CD14-positive monocyte (primary cell): ENCODE results near the gene CALD1. TPM values are rescaled to one million over a fixed set of nuclear protein-coding genes. Genes with fewer than 3 reads are reported as not detected.

Experiments
- DNase-seq, 3 donors: peaks; one replicate each; pipeline ENCODE4 v3.0.0-alpha.2; 2011 to 2022
- H2AFZ ChIP-seq: 2 replicates; pipeline ENCODE4 v1.6.0; 2012; ENCODE audit warnings: mild to moderate bottlenecking, low read depth, low read length, inconsistent platforms; ENCODE audit not compliant: insufficient read depth, poor library complexity, severe bottlenecking
- H3K27ac ChIP-seq, 2 donors: 1 replicate in 1 of 2; 2 replicates in 1 of 2; pipeline ENCODE4 v1.5.1; 2012 to 2013; ENCODE audit warnings: low read length in 2 of 2, control low read depth in 1 of 2, inconsistent platforms in 1 of 2, low read depth in 1 of 2, mild to moderate bottlenecking in 1 of 2
- H3K27me3 ChIP-seq, 2 donors: one replicate each; pipeline versions ENCODE4 v1.6.0 to v1.6.1; 2011 to 2013; ENCODE audit warnings: low read length in 2 of 2; ENCODE audit not compliant: control insufficient read depth in 2 of 2, insufficient read depth in 2 of 2
- H3K36me3 ChIP-seq, 2 donors: replicated peaks in 1 of 2; 1 replicate in 1 of 2; 2 replicates in 1 of 2; pipeline versions ENCODE4 v1.5.1 to v1.6.1; 2012 to 2013; ENCODE audit warnings: low read length in 2 of 2, control low read depth in 1 of 2, inconsistent platforms in 1 of 2, mild to moderate bottlenecking in 1 of 2; ENCODE audit not compliant: insufficient read depth in 2 of 2, control insufficient read depth in 1 of 2
- H3K4me1 ChIP-seq, 2 donors: 1 replicate in 1 of 2; 2 replicates in 1 of 2; pipeline versions ENCODE4 v1.5.1 to v1.6.1; 2012 to 2013; ENCODE audit warnings: low read length in 2 of 2, control low read depth in 1 of 2, inconsistent platforms in 1 of 2, mild to moderate bottlenecking in 1 of 2, moderate library complexity in 1 of 2; ENCODE audit not compliant: insufficient read depth in 2 of 2, control insufficient read depth in 1 of 2
- H3K4me2 ChIP-seq: replicated peaks from 2 replicates; pipeline ENCODE3; 2012; ENCODE audit warnings: low read length, moderate library complexity, mild to moderate bottlenecking; ENCODE audit not compliant: poor library complexity, severe bottlenecking; ENCODE audit errors: extremely low read depth
- H3K4me3 ChIP-seq, 3 experiments: fragments of 200-600 bp in 1 of 3; sonication (generic) in 1 of 3; replicated peaks in 1 of 3; 1 replicate in 2 of 3; 2 replicates in 1 of 3; pipeline ENCODE4 v1.5.1; 2011 to 2013; ENCODE audit warnings: low read length in 3 of 3, mild to moderate bottlenecking in 3 of 3, control low read depth in 2 of 3, low read depth in 2 of 3, inconsistent platforms in 1 of 3, moderate library complexity in 1 of 3
- H3K79me2 ChIP-seq: 2 replicates; pipeline ENCODE4 v1.6.0; 2012; ENCODE audit warnings: mild to moderate bottlenecking, control low read depth, inconsistent platforms, low read length, moderate library complexity; ENCODE audit not compliant: insufficient read depth
- H3K9ac ChIP-seq: 2 replicates; pipeline ENCODE4 v1.6.0; 2017; ENCODE audit warnings: low read length, mild to moderate bottlenecking; ENCODE audit not compliant: insufficient read depth, poor library complexity, severe bottlenecking
- H3K9me3 ChIP-seq, 2 donors: replicated peaks in 1 of 2; 1 replicate in 1 of 2; 2 replicates in 1 of 2; pipeline versions ENCODE4 v1.5.1 to v1.6.1; 2012 to 2013; ENCODE audit warnings: low read length in 2 of 2, control low read depth in 1 of 2; ENCODE audit not compliant: control insufficient read depth in 1 of 2, insufficient read depth in 1 of 2
- H4K20me1 ChIP-seq: 2 replicates; pipeline ENCODE4 v1.6.0; 2012; ENCODE audit warnings: mild to moderate bottlenecking, low read length, control low read depth, moderate library complexity; ENCODE audit not compliant: insufficient read depth
- H3K27ac Mint-ChIP-seq, 7 donors: one replicate each; pipeline ENCODE4 v1.8.0; 2020; ENCODE audit warnings: mild to moderate bottlenecking in 7 of 7, mixed read lengths in 7 of 7, moderate library complexity in 6 of 7, inconsistent platforms in 2 of 7
- H3K27me3 Mint-ChIP-seq, 3 donors: one replicate each; pipeline ENCODE4 v1.8.0; 2021 to 2022; ENCODE audit warnings: low read depth in 3 of 3, mild to moderate bottlenecking in 3 of 3, mixed read lengths in 3 of 3, moderate library complexity in 3 of 3, inconsistent platforms in 1 of 3
- H3K36me3 Mint-ChIP-seq, 2 donors: one replicate each; pipeline ENCODE4 v1.8.0; 2020; ENCODE audit warnings: mixed read lengths in 2 of 2, inconsistent platforms in 1 of 2, mild to moderate bottlenecking in 1 of 2
- H3K4me1 Mint-ChIP-seq: one replicate; pipeline ENCODE4 v1.8.0; 2020; ENCODE audit warnings: mild to moderate bottlenecking, mixed read lengths
- H3K4me3 Mint-ChIP-seq, 2 donors: one replicate each; pipeline ENCODE4 v1.8.0; 2020; ENCODE audit warnings: mild to moderate bottlenecking in 2 of 2, mixed read lengths in 2 of 2, moderate library complexity in 1 of 2
- H3K9me3 Mint-ChIP-seq, 7 donors: one replicate each; pipeline ENCODE4 v1.8.0; 2020 to 2022; ENCODE audit warnings: mixed read lengths in 7 of 7, mild to moderate bottlenecking in 6 of 7, moderate library complexity in 6 of 7, inconsistent platforms in 2 of 7
- WGBS: methylation state at CpG from one replicate; pipeline ENCODE4 v1.1.5; 2013; ENCODE audit warnings: missing lambda C conversion rate; ENCODE audit not compliant: insufficient coverage; 5-methylcytosine and 5-hydroxymethylcytosine counted together
- intact Hi-C, 2 donors: fragments of 100-400 bp; cut with micrococcal nuclease; formaldehyde crosslinking; loops; one replicate each; pipeline versions ENCODE4 v1.15.0 to v1.15.1; 2023
- polyA plus RNA-seq, 3 donors: library from polyadenylated mRNA; depleted of rRNA in 1 of 3; unstranded in 2 of 3; stranded (reverse) in 1 of 3; fragments of 300-500 nt in 2 of 3; fragments of >200 nt in 1 of 3; fragmentation: Illumina TruSeq in 2 of 3; gene quantifications; 1 replicate in 2 of 3; 2 replicates in 1 of 3; pipeline ENCODE4 v1.2.3, GENCODE V29; 2012 to 2021
- TF ChIP-seq, protein P1 (sequence below): fragments of 200-600 bp; IDR thresholded peaks from one replicate; pipeline ENCODE4 v1.8.0; 2022; ENCODE audit warnings: antibody characterized with exemption, mild to moderate bottlenecking

Gene CALD1
- polyA plus RNA-seq, 3 donors, result 0.18 TPM; not detected in 2

DNA sequence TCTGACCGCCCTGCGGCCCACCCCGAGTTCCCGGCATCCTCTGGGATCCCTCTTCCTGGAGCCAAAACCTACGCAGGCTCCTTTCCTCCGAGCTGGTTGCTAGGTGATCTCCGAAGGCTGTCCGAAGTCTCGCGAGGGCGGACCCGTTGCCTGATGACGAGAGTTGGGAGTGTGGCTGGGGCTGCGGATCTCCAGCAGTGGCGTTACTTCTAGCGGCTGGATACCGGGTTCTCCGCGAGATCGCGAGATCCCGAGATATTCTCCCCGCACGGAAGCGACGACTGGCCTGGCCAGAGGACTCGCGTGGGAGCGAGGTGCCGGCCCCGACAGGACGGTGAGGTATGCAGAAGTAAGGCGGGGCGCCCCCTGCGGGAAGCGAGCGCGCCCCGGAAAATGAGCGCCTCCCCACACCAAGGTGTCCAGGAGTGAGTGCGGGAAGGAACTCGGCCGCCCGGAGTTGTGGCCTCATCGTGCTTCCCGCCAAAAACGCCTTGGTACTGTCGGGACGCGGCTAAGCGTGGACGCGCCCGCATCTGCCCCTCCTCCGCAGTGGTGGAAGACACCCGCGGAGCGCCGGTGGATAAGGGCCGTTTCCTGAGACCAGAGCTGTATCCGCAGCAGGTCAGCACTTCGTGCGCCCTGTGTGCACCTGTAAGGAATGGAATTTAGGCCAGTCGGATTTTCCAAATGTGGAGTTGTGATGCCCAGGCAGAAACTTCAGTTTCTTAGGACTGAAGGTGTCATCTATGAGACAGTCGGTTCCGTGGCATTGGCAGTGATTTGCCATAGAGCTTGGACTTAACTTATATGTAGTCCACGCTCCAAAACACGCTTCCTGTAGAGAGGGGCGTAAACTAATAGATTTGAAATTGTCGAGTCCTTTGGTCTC is 207.2 kb downstream of the CALD1 start, which contains the start of gene AGBL3:
TSS of gene AGBL3 (plus strand) at position 146 of the 889 bp plus-strand sequence. CDS start 1,426 bp downstream, outside the sequence.
- Mint-ChIP-seq H3K36me3 (peaks cover 0 to 10% of the 10 kb centered on the region in 2 donors), H3K4me1 (peaks cover 15% of the 10 kb centered on the region), H3K4me3 (peak within 1 kb of the TSS; percentile 97 to 98), H3K27ac (peak within 1 kb of the TSS; percentile 64 to 94 (median 89)), H3K9me3 (peaks cover 0 to 3% (median 0%) of the 10 kb centered on the region in 7 donors), H3K27me3 (peaks cover 0 to 2% (median 0%) of the 10 kb centered on the region in 3 donors)
- Histone ChIP-seq H3K9ac (peak within 1 kb of the TSS; percentile 72), H3K79me2 (peaks cover 7% of the 10 kb centered on the region), H3K27me3 (no peaks in the 10 kb centered on the region), H3K36me3 (no peaks in the 10 kb centered on the region), H3K4me1 (peaks cover 9 to 14% of the 10 kb centered on the region in 2 donors), H4K20me1 (no peaks in the 10 kb centered on the region), H3K27ac (peak within 1 kb of the TSS; percentile 49 to 61), H3K4me3 (peak within 1 kb of the TSS; percentile 55 to 87 (median 82)), H3K4me2 (peak within 1 kb of the TSS; percentile 90), H2AFZ (peak within 1 kb of the TSS; percentile 89), H3K9me3 (no peaks in the 10 kb centered on the region)
- intact Hi-C loops, result loop anchor here (5.0 kb wide), 2 partner anchors 181 to 186 kb away; partner anchors contain the start of gene CYREN (in 1 of the 2)
- under 1% methylated on average over 62 of the region's 70 CpGs for WGBS
- TF ChIP-seq, protein P1, sequence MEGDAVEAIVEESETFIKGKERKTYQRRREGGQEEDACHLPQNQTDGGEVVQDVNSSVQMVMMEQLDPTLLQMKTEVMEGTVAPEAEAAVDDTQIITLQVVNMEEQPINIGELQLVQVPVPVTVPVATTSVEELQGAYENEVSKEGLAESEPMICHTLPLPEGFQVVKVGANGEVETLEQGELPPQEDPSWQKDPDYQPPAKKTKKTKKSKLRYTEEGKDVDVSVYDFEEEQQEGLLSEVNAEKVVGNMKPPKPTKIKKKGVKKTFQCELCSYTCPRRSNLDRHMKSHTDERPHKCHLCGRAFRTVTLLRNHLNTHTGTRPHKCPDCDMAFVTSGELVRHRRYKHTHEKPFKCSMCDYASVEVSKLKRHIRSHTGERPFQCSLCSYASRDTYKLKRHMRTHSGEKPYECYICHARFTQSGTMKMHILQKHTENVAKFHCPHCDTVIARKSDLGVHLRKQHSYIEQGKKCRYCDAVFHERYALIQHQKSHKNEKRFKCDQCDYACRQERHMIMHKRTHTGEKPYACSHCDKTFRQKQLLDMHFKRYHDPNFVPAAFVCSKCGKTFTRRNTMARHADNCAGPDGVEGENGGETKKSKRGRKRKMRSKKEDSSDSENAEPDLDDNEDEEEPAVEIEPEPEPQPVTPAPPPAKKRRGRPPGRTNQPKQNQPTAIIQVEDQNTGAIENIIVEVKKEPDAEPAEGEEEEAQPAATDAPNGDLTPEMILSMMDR, result peak; percentile 77
- DNase-seq, result peak; percentile 76 to 80 (median 79)

- H3K27ac ChIP-seq, result no peak overlapping the region
- H3K27me3 ChIP-seq, result no peaks in the 10 kb centered on the region
- H2AFZ ChIP-seq, result no peak overlapping the region
- Mint-ChIP-seq H3K36me3 (peaks cover 0 to 12% of the 10 kb centered on the region in 2 donors), H3K27ac (no peak overlapping the region), H3K4me1 (peaks cover 15% of the 10 kb centered on the region), H3K27me3 (peaks cover 0 to 2% (median 0%) of the 10 kb centered on the region in 3 donors), H3K4me3 (no peak overlapping the region), H3K9me3 (no peaks in the 10 kb centered on the region)
- H3K36me3 ChIP-seq, result no peaks in the 10 kb centered on the region
- H3K79me2 ChIP-seq, result peaks cover 7% of the 10 kb centered on the region
- peaks cover 9 to 14% of the 10 kb centered on the region in 2 donors for H3K4me1 ChIP-seq
- H3K4me2 ChIP-seq, result no peak overlapping the region
- no peak overlapping the region for H3K4me3 ChIP-seq
- DNase-seq, result no peak
- WGBS, result no CpG with 5 or more reads among the region's 5 CpGs
- intact Hi-C loops, result loop anchor here (5.0 kb wide), 2 partner anchors 179 to 184 kb away; partner anchors contain the start of gene CYREN (in 1 of the 2)
- H4K20me1 ChIP-seq, result no peaks in the 10 kb centered on the region
- H3K9me3 ChIP-seq, result no peaks in the 10 kb centered on the region
- TF ChIP-seq, protein P1, result no peak
- no peak overlapping the region for H3K9ac ChIP-seq
These were observed 208.7 kb downstream of the CALD1 start for GRCh38 chr7:134988161-134988560.
